Hepatocyte (in vitro differentiated cells): Measurements from ENCODE around the gene BTBD19.

Source experiments
- EZH2phosphoT487 ChIP-seq: fragments of 200-600 bp; sonication (generic); IDR thresholded peaks from one replicate; pipeline ENCODE4 v1.6.1; 2018; ENCODE audit warnings: antibody characterized with exemption, mild to moderate bottlenecking, low read depth, moderate library complexity; ENCODE audit not compliant: unreplicated experiment, severe bottlenecking
- TF ChIP-seq, protein P1 (sequence below): fragments of 200-600 bp; sonication (generic); IDR thresholded peaks from 2 replicates; pipeline ENCODE4 v1.5.1; 2016; ENCODE audit warnings: antibody characterized with exemption, mild to moderate bottlenecking; ENCODE audit not compliant: poor library complexity

DNA sequence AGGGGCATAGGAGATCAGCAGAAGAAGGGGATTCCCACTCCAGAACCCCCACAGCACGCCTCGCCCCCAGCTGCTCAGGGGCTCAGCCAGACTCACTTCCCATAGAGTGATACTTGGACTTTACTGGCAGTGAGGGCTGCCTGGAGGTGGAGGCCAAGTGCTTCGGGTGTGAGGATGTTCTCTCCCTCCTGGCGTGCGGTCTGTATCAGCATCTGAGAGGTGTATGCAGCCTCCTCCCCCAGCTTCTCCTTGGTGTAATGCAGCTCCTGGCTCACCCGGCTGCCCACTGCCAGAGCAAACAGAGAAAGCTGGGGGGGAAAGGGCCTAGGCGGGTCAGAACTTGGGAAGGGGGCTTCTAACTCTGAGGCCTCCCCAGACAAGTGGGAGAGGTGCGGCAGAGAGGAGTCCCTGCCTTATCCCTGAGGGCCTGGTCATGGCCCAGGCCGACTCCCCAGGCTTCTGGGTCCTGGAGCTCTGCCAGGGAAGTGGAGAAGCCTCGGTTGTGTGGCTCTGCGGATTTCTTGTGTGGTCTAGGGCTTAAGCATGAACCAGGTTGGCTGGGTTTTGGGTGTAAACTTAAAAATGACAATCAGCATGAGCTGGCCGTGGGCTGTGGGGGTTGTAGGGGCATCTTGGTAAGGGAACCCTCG lies 23.9 kb downstream of the BTBD19 start:
- no peak for TF ChIP-seq EZH2phosphoT487
- TF ChIP-seq, protein P1, sequence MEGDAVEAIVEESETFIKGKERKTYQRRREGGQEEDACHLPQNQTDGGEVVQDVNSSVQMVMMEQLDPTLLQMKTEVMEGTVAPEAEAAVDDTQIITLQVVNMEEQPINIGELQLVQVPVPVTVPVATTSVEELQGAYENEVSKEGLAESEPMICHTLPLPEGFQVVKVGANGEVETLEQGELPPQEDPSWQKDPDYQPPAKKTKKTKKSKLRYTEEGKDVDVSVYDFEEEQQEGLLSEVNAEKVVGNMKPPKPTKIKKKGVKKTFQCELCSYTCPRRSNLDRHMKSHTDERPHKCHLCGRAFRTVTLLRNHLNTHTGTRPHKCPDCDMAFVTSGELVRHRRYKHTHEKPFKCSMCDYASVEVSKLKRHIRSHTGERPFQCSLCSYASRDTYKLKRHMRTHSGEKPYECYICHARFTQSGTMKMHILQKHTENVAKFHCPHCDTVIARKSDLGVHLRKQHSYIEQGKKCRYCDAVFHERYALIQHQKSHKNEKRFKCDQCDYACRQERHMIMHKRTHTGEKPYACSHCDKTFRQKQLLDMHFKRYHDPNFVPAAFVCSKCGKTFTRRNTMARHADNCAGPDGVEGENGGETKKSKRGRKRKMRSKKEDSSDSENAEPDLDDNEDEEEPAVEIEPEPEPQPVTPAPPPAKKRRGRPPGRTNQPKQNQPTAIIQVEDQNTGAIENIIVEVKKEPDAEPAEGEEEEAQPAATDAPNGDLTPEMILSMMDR: no peak
